ENCODE results near the gene RXFP1. TPM values are rescaled to one million over a fixed set of nuclear protein-coding genes. Genes with fewer than 3 reads are reported as not detected.

The RXFP1 gene
- polyA plus RNA-seq, 1 donor from 2014 or later: 0.12 TPM

DNA sequence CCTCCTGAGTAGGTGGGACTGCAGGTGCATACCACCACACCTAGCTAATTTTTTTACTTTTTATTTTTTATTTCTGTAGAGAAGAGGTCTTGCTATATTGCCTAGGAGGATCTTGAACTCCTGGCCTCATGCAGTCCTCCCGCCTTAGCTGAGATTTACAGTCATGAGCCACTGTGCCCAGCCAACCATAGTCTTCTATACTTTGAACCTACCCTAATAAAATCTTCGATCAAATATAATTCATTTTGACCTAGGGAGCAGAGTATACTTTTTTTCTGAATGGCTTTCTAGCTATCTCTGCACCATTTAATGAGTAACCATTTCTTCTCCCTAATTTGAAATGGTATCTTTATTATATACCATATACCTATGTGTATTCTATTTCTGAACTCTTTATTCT is 157.1 kb downstream of the RXFP1 start:
- H3K4me2 ChIP-seq (ENCODE audit: low read length): no peak overlapping the region
- no peaks in the 10 kb centered on the region for H3K27me3 ChIP-seq (ENCODE audit: insufficient read depth, low read depth, low read length)
- H3K4me3 ChIP-seq (ENCODE audit: low read length): no peak overlapping the region
- no peaks in the 10 kb centered on the region for H3K9me3 ChIP-seq (ENCODE audit: low read length)
- H3K9me2 ChIP-seq (ENCODE audit: insufficient read depth, low read length): no peaks in the 10 kb centered on the region
- H3K79me2 ChIP-seq (replicated peaks; ENCODE audit: insufficient read depth, low read length): peaks cover under 1% of the 10 kb centered on the region
- H3K27ac ChIP-seq (ENCODE audit: low read length): no peak overlapping the region
- H3K9ac ChIP-seq (ENCODE audit: low read length): no peak overlapping the region
- H2AFZ ChIP-seq (ENCODE audit: low read depth, low read length): no peak overlapping the region
- no peaks in the 10 kb centered on the region for H3K36me3 ChIP-seq (ENCODE audit: insufficient read depth, low read length)
- no peaks in the 10 kb centered on the region for H3F3A ChIP-seq (ENCODE audit: insufficient read depth, low read length, poor library complexity, severe bottlenecking)
- no peaks in the 10 kb centered on the region for H4K20me1 ChIP-seq (ENCODE audit: insufficient read depth)
- TF ChIP-seq EZH2 (IDR thresholded peaks at IDR 0.05; ENCODE audit: borderline replicate concordance, insufficient read depth, low read length, poor library complexity, severe bottlenecking): no peak
- no peak for TF ChIP-seq EP300 (conservative IDR thresholded peaks at IDR 0.05; ENCODE audit: poor library complexity, severe bottlenecking)
- no peak for TF ChIP-seq TAF1 (IDR thresholded peaks at IDR 0.05; ENCODE audit: low read depth)
- no peak for TF ChIP-seq RAD21 (conservative IDR thresholded peaks at IDR 0.05)
- no peak for TF ChIP-seq MXI1 (conservative IDR thresholded peaks at IDR 0.05; ENCODE audit: poor library complexity, severe bottlenecking)
- TF ChIP-seq SMC3 (conservative IDR thresholded peaks at IDR 0.05; ENCODE audit: poor library complexity): no peak
- TF ChIP-seq, protein P1, sequence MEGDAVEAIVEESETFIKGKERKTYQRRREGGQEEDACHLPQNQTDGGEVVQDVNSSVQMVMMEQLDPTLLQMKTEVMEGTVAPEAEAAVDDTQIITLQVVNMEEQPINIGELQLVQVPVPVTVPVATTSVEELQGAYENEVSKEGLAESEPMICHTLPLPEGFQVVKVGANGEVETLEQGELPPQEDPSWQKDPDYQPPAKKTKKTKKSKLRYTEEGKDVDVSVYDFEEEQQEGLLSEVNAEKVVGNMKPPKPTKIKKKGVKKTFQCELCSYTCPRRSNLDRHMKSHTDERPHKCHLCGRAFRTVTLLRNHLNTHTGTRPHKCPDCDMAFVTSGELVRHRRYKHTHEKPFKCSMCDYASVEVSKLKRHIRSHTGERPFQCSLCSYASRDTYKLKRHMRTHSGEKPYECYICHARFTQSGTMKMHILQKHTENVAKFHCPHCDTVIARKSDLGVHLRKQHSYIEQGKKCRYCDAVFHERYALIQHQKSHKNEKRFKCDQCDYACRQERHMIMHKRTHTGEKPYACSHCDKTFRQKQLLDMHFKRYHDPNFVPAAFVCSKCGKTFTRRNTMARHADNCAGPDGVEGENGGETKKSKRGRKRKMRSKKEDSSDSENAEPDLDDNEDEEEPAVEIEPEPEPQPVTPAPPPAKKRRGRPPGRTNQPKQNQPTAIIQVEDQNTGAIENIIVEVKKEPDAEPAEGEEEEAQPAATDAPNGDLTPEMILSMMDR (IDR thresholded peaks at IDR 0.05; ENCODE audit: poor library complexity, severe bottlenecking): no peak
- TF ChIP-seq POLR2AphosphoS5 (IDR thresholded peaks at IDR 0.05): no peak
- TF ChIP-seq, protein P2, sequence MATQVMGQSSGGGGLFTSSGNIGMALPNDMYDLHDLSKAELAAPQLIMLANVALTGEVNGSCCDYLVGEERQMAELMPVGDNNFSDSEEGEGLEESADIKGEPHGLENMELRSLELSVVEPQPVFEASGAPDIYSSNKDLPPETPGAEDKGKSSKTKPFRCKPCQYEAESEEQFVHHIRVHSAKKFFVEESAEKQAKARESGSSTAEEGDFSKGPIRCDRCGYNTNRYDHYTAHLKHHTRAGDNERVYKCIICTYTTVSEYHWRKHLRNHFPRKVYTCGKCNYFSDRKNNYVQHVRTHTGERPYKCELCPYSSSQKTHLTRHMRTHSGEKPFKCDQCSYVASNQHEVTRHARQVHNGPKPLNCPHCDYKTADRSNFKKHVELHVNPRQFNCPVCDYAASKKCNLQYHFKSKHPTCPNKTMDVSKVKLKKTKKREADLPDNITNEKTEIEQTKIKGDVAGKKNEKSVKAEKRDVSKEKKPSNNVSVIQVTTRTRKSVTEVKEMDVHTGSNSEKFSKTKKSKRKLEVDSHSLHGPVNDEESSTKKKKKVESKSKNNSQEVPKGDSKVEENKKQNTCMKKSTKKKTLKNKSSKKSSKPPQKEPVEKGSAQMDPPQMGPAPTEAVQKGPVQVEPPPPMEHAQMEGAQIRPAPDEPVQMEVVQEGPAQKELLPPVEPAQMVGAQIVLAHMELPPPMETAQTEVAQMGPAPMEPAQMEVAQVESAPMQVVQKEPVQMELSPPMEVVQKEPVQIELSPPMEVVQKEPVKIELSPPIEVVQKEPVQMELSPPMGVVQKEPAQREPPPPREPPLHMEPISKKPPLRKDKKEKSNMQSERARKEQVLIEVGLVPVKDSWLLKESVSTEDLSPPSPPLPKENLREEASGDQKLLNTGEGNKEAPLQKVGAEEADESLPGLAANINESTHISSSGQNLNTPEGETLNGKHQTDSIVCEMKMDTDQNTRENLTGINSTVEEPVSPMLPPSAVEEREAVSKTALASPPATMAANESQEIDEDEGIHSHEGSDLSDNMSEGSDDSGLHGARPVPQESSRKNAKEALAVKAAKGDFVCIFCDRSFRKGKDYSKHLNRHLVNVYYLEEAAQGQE (IDR thresholded peaks at IDR 0.05; ENCODE audit: borderline replicate concordance): no peak

DNA sequence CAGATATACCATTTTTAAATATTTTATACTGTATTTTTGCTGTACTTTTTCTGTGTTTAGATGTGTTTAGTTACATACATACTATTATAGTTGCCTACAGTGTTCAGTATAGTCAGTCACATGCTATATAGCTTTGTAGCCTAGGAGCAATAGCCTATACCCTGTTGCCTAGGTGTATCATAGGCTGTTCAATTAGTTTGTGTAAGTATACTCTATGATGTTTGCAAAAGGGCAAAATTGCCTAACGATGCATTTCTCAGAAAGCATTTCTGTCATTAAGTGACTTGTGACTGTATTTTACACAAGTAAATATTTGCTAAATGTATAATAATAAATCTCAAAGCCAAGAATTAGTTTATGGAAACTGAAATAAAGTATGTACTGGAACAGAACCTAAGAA is 159.9 kb downstream of the RXFP1 start:
- Histone ChIP-seq H3K9ac (ENCODE audit: low read length) (no peak overlapping the region), H3K9me3 (ENCODE audit: low read length) (no peaks in the 10 kb centered on the region), H3K79me2 (replicated peaks; ENCODE audit: insufficient read depth, low read length) (no peaks in the 10 kb centered on the region), H3F3A (ENCODE audit: insufficient read depth, low read length, poor library complexity, severe bottlenecking) (no peaks in the 10 kb centered on the region), H3K36me3 (ENCODE audit: insufficient read depth, low read length) (no peaks in the 10 kb centered on the region), H2AFZ (ENCODE audit: low read depth, low read length) (no peak overlapping the region), H3K27me3 (ENCODE audit: insufficient read depth, low read depth, low read length) (no peaks in the 10 kb centered on the region), H4K20me1 (ENCODE audit: insufficient read depth) (no peaks in the 10 kb centered on the region), H3K27ac (ENCODE audit: low read length) (no peak overlapping the region), H3K9me2 (ENCODE audit: insufficient read depth, low read length) (no peaks in the 10 kb centered on the region), H3K4me3 (ENCODE audit: low read length) (no peak overlapping the region), H3K4me2 (ENCODE audit: low read length) (no peak overlapping the region)
- TF ChIP-seq SMC3 (conservative IDR thresholded peaks at IDR 0.05; ENCODE audit: poor library complexity): no peak
- no peak for TF ChIP-seq POLR2AphosphoS5 (IDR thresholded peaks at IDR 0.05)
- no peak for TF ChIP-seq MXI1 (conservative IDR thresholded peaks at IDR 0.05; ENCODE audit: poor library complexity, severe bottlenecking)

DNA sequence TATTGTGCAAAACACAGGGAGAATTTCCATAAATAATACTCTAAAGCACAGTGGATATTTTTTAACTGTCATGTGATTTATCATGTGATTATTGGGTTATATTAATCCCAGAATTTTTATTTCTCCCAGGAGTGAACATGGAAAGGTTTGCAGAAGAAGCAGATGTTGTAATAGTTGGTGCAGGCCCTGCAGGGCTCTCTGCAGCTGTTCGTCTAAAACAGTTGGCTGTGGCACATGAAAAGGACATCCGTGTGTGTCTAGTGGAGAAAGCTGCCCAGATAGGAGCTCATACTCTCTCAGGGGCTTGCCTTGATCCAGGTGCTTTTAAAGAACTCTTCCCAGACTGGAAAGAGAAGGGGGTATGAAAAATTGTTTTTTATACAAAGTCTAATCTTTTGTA is 160.4 kb downstream of the RXFP1 start:
- Histone ChIP-seq H3K4me3 (ENCODE audit: low read length) (no peak overlapping the region), H3K27me3 (ENCODE audit: insufficient read depth, low read depth, low read length) (no peaks in the 10 kb centered on the region), H3K9me3 (ENCODE audit: low read length) (no peaks in the 10 kb centered on the region), H3K27ac (ENCODE audit: low read length) (no peak overlapping the region), H3K4me2 (ENCODE audit: low read length) (no peak overlapping the region), H3K9me2 (ENCODE audit: insufficient read depth, low read length) (no peaks in the 10 kb centered on the region), H4K20me1 (ENCODE audit: insufficient read depth) (no peaks in the 10 kb centered on the region), H3K36me3 (ENCODE audit: insufficient read depth, low read length) (no peaks in the 10 kb centered on the region), H3K79me2 (replicated peaks; ENCODE audit: insufficient read depth, low read length) (no peaks in the 10 kb centered on the region), H3K9ac (ENCODE audit: low read length) (no peak overlapping the region), H2AFZ (ENCODE audit: low read depth, low read length) (no peak overlapping the region), H3F3A (ENCODE audit: insufficient read depth, low read length, poor library complexity, severe bottlenecking) (no peaks in the 10 kb centered on the region)
- TF ChIP-seq, protein P2 (IDR thresholded peaks at IDR 0.05; ENCODE audit: borderline replicate concordance): no peak
- TF ChIP-seq, protein P1 (IDR thresholded peaks at IDR 0.05; ENCODE audit: poor library complexity, severe bottlenecking): no peak
- TF ChIP-seq MXI1 (conservative IDR thresholded peaks at IDR 0.05; ENCODE audit: poor library complexity, severe bottlenecking) (no peak), EP300 (conservative IDR thresholded peaks at IDR 0.05; ENCODE audit: poor library complexity, severe bottlenecking) (no peak), TAF1 (IDR thresholded peaks at IDR 0.05; ENCODE audit: low read depth) (no peak)

Data from neural cell (in vitro differentiated cells).